AG04449 (cell line): ENCODE results near the gene MMP11.
A peak's percentile ranks its signal among the peaks of the same experiment; 100 is the strongest.

Source experiments
- CTCF ChIA-PET: fragments of 350-600 bp; formaldehyde crosslinking; extraction: SDS; loops from one replicate; lab custom pipeline; 2021; ENCODE audit warnings: antibody characterized with exemption; lab: Yijun Ruan, JAX
- POLR2A ChIA-PET: fragments of 400-600, 350-600 bp; formaldehyde crosslinking; extraction: SDS; loops from one replicate; lab custom pipeline; 2020; ENCODE audit warnings: antibody characterized with exemption, inconsistent platforms; lab: Yijun Ruan, JAX
- DNase-seq: peaks from one replicate; pipeline ENCODE4 v3.0.0-alpha.2; 2010; ENCODE audit warnings: low read depth, low spot score
- H3K4me3 ChIP-seq: 2 replicates; pipeline ENCODE4 v1.5.1; 2011; ENCODE audit warnings: low read depth, mild to moderate bottlenecking, control low read depth, low read length
- TF ChIP-seq, protein P1 (sequence below): IDR thresholded peaks from one replicate; pipeline ENCODE4 v1.5.1; 2011; ENCODE audit warnings: mild to moderate bottlenecking, moderate library complexity, low read length, control low read depth, inconsistent platforms; ENCODE audit not compliant: insufficient read depth; ENCODE audit errors: missing control alignments

MMP11 gene

DNA sequence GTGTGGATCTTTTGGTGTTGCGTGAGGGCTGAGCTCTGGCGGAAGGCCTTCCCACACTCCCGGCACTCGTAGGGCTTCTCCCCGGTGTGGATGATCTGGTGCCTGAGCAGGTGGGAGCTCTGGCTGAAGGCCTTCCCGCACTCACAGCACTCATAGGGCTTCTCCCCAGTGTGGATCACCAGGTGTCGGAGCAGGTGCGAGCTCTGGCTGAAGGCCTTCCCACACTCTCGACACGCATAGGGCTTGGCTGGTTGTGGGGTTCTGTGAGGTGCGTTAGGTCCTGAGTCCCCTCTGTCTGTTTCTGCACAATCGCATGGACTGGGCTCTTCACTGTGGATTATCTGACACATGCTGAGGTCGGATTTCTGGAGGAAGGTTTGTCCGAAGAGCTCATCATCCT is 28.2 kb upstream of the MMP11 start:
- H3K4me3 ChIP-seq, result no peak overlapping the region
- no peak for DNase-seq
- TF ChIP-seq, protein P1, sequence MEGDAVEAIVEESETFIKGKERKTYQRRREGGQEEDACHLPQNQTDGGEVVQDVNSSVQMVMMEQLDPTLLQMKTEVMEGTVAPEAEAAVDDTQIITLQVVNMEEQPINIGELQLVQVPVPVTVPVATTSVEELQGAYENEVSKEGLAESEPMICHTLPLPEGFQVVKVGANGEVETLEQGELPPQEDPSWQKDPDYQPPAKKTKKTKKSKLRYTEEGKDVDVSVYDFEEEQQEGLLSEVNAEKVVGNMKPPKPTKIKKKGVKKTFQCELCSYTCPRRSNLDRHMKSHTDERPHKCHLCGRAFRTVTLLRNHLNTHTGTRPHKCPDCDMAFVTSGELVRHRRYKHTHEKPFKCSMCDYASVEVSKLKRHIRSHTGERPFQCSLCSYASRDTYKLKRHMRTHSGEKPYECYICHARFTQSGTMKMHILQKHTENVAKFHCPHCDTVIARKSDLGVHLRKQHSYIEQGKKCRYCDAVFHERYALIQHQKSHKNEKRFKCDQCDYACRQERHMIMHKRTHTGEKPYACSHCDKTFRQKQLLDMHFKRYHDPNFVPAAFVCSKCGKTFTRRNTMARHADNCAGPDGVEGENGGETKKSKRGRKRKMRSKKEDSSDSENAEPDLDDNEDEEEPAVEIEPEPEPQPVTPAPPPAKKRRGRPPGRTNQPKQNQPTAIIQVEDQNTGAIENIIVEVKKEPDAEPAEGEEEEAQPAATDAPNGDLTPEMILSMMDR, result no peak
- POLR2A ChIA-PET, result no interaction called here
- CTCF ChIA-PET, result interaction anchor here (1.5 to 2.6 kb wide), 3 partner anchors 13 to 105 kb away, joined by 3 to 5 read pairs (median 3); no protein-coding TSS in a partner anchor

- ChIA-PET POLR2A (no interaction called here), CTCF (interaction anchor here (1.4 to 2.6 kb wide), 3 partner anchors 14 to 25 kb away, joined by 3 to 5 read pairs (median 3); no protein-coding TSS in a partner anchor)
- TF ChIP-seq, protein P1, result no peak
- no peak overlapping the region for H3K4me3 ChIP-seq
- DNase-seq, result no peak
Observed at GRCh38 chr22:23745791-23746190, 26.9 kb upstream of the MMP11 start.

DNA sequence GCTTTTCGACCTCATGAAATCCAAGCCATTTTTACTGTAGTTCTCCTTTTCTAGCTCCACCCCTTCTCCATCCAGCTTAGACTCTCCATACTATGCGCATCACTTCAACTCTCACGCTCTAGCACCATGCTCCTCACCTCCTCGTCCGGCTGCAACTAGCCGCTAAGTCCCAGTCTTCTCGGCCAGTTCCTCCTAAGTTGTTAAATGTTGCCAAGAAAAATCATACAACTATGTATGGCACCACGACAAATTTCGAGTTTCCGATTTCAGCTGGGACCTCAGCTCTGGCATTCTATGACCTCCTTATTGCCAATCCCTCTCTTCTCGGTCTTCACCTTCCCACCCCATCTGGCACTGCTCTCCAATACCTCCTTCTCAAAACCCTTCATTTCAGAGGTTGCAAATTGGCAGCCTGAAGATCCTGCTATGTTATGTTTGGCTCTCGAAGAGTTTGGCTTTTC is 22.8 kb upstream of the MMP11 start:
- no peak for DNase-seq
- ChIA-PET CTCF (interaction anchor here (1.3 to 2.0 kb wide), 3 partner anchors 13 to 100 kb away, joined by 3 to 10 read pairs (median 7); partner anchors contain the start of gene CHCHD10), POLR2A (no interaction called here)
- H3K4me3 ChIP-seq, result peak overlapping the region; percentile 78
- TF ChIP-seq, protein P1, result no peak

GRCh38 chr22:23750367-23750713 is 22.3 kb upstream of the MMP11 start:
- TF ChIP-seq, protein P1, result no peak
- CTCF ChIA-PET, result interaction anchor here (0.9 to 2.0 kb wide), 3 partner anchors 13 to 18 kb away, joined by 3 to 10 read pairs (median 3); partner anchors contain the start of gene CHCHD10
- POLR2A ChIA-PET, result no interaction called here
- no peak for DNase-seq
- peak overlapping the region; percentile 78 for H3K4me3 ChIP-seq

DNA sequence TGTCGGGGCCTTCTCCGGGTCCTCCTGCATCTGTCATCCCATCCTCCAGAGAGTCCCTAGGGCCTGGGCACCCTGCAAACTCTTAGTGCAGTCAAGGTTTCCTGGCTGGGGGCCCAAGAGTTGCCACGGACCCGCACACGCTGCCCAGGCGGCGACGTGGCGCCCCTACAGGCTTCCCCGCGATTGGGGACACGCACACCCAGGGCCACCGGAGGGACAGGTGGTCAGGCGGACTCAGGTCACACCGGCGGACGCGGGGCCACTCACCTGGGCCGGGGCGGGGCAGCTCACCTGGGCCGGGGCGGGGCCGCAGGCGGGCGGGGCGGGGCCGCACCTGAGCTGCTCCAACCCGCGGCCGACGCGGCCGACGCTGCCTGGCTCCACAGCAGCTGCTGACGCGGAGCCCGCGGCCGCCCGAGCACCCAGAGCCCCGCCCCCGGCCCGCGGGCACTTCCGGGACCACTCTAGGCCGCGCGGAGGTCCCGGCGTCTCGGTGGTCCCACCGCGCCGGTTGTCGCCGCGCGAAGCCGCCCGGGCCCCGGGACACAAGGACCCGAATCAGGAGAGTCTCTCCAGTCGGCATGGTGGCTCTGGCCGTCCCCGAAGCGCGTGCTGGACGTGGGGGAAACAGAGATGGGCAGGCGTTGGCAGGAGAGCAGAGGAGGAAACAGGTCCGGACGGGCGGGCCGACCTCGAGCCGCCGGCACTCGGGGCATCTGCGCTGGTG is 21.8 kb upstream of the MMP11 start, which contains the start of gene ZNF70:
TSS of gene ZNF70 (minus strand) at position 399 of the 727 bp plus-strand sequence. CDS start 5,972 bp downstream, outside the sequence.
- peak within 1 kb of the TSS; percentile 78 for H3K4me3 ChIP-seq
- DNase-seq, result no peak
- TF ChIP-seq, protein P1, result peak; percentile 37
- ChIA-PET CTCF (interaction anchor here (0.9 to 2.0 kb wide), 3 partner anchors 13 to 17 kb away, joined by 3 to 10 read pairs (median 3); partner anchors contain the start of gene CHCHD10), POLR2A (no interaction called here)

- no peak for DNase-seq
- ChIA-PET CTCF (interaction anchor here (0.9 to 1.0 kb wide), 2 partner anchors 12 to 14 kb away, joined by 3 read pairs; no protein-coding TSS in a partner anchor), POLR2A (no interaction called here)
- peak overlapping the region; percentile 78 for H3K4me3 ChIP-seq
- TF ChIP-seq, protein P1, result no peak
Observed at GRCh38 chr22:23751441-23751996, 21.1 kb upstream of the MMP11 start.
